Measurements from ENCODE around the gene TBL3. TPM values are rescaled to one million over a fixed set of nuclear protein-coding genes. Genes with fewer than 3 reads are reported as not detected.

The TBL3 gene
- total RNA-seq, 1 donor = 26.1 TPM

DNA sequence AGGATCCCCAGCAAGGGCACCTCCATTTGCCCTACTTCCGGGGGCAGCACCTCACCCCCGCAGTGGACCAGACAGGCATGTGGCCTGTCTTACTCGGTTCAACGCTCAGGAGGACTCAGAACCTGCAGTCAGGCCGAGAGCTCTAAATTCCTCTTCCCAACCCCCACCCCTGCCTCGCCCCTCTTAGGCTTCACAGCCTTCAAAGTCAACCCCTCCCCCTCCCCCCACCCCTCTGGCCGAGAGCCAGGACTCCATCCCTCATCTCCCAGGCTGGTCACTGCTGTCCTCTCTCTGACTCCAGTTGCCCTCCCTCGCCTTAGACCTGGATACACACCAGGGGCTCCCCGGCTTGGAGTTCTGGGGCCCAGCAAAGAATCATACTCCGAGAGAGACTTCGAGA, 45.6 kb upstream of the TBL3 start:
- TF ChIP-seq, protein P1, sequence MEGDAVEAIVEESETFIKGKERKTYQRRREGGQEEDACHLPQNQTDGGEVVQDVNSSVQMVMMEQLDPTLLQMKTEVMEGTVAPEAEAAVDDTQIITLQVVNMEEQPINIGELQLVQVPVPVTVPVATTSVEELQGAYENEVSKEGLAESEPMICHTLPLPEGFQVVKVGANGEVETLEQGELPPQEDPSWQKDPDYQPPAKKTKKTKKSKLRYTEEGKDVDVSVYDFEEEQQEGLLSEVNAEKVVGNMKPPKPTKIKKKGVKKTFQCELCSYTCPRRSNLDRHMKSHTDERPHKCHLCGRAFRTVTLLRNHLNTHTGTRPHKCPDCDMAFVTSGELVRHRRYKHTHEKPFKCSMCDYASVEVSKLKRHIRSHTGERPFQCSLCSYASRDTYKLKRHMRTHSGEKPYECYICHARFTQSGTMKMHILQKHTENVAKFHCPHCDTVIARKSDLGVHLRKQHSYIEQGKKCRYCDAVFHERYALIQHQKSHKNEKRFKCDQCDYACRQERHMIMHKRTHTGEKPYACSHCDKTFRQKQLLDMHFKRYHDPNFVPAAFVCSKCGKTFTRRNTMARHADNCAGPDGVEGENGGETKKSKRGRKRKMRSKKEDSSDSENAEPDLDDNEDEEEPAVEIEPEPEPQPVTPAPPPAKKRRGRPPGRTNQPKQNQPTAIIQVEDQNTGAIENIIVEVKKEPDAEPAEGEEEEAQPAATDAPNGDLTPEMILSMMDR (IDR thresholded peaks at IDR 0.05; ENCODE audit: extremely low read depth, low read depth, low read length) = no peak
- Histone ChIP-seq H3K27ac (ENCODE audit: low read depth, low read length) (no peak overlapping the region), H4K20me1 (ENCODE audit: insufficient read depth, low read length) (no peaks in the 10 kb centered on the region), H3K4me3 (ENCODE audit: insufficient read depth, low read length) (no peak overlapping the region), H3K79me2 (ENCODE audit: insufficient read depth, low read length) (no peaks in the 10 kb centered on the region), H3K4me2 (ENCODE audit: insufficient read depth, low read length) (no peak overlapping the region), H2AFZ (ENCODE audit: low read length) (no peak overlapping the region), H3K9me3 (ENCODE audit: low read depth, low read length) (no peaks in the 10 kb centered on the region), H3K27me3 (ENCODE audit: insufficient read depth, low read length) (peaks cover 37% of the 10 kb centered on the region), H3K36me3 (ENCODE audit: insufficient read depth, low read length) (no peaks in the 10 kb centered on the region), H3K4me1 (ENCODE audit: insufficient read depth, low read length) (no peaks in the 10 kb centered on the region)
- no peak for DNase-seq (ENCODE audit: insufficient read length, low spot score, missing footprints)

- H3K9me3 ChIP-seq (ENCODE audit: low read depth, low read length) = no peaks in the 10 kb centered on the region
- H3K27ac ChIP-seq (ENCODE audit: low read depth, low read length) = no peak overlapping the region
- peaks cover 15% of the 10 kb centered on the region for H3K27me3 ChIP-seq (ENCODE audit: insufficient read depth, low read length)
- H3K4me3 ChIP-seq (ENCODE audit: insufficient read depth, low read length) = peak overlapping the region; percentile 73
- peak overlapping the region; percentile 84 for H3K4me2 ChIP-seq (ENCODE audit: insufficient read depth, low read length)
- peak; percentile 95 for DNase-seq (ENCODE audit: insufficient read length, low spot score, missing footprints)
- H3K4me1 ChIP-seq (ENCODE audit: insufficient read depth, low read length) = no peaks in the 10 kb centered on the region
- H4K20me1 ChIP-seq (ENCODE audit: insufficient read depth, low read length) = no peaks in the 10 kb centered on the region
- H3K36me3 ChIP-seq (ENCODE audit: insufficient read depth, low read length) = no peaks in the 10 kb centered on the region
- no peaks in the 10 kb centered on the region for H3K79me2 ChIP-seq (ENCODE audit: insufficient read depth, low read length)
- TF ChIP-seq, protein P1 (IDR thresholded peaks at IDR 0.05; ENCODE audit: extremely low read depth, low read depth, low read length) = no peak
- peak overlapping the region; percentile 85 for H2AFZ ChIP-seq (ENCODE audit: low read length)
Measured at GRCh38 chr16:1929105-1929504, 42.7 kb upstream of the TBL3 start.

GRCh38 chr16:1929578-1930337, 42.1 kb upstream of the TBL3 start:
- no peaks in the 10 kb centered on the region for H3K79me2 ChIP-seq (ENCODE audit: insufficient read depth, low read length)
- DNase-seq (ENCODE audit: insufficient read length, low spot score, missing footprints) = peak; percentile 100
- no peaks in the 10 kb centered on the region for H3K9me3 ChIP-seq (ENCODE audit: low read depth, low read length)
- TF ChIP-seq, protein P1 (IDR thresholded peaks at IDR 0.05; ENCODE audit: extremely low read depth, low read depth, low read length) = peak; percentile 68
- peaks cover 9% of the 10 kb centered on the region for H3K27me3 ChIP-seq (ENCODE audit: insufficient read depth, low read length)
- H3K4me1 ChIP-seq (ENCODE audit: insufficient read depth, low read length) = no peaks in the 10 kb centered on the region
- peak overlapping the region; percentile 85 for H2AFZ ChIP-seq (ENCODE audit: low read length)
- no peaks in the 10 kb centered on the region for H4K20me1 ChIP-seq (ENCODE audit: insufficient read depth, low read length)
- H3K4me3 ChIP-seq (ENCODE audit: insufficient read depth, low read length) = peak overlapping the region; percentile 73
- H3K4me2 ChIP-seq (ENCODE audit: insufficient read depth, low read length) = peak overlapping the region; percentile 84
- no peaks in the 10 kb centered on the region for H3K36me3 ChIP-seq (ENCODE audit: insufficient read depth, low read length)
- no peak overlapping the region for H3K27ac ChIP-seq (ENCODE audit: low read depth, low read length)

DNA sequence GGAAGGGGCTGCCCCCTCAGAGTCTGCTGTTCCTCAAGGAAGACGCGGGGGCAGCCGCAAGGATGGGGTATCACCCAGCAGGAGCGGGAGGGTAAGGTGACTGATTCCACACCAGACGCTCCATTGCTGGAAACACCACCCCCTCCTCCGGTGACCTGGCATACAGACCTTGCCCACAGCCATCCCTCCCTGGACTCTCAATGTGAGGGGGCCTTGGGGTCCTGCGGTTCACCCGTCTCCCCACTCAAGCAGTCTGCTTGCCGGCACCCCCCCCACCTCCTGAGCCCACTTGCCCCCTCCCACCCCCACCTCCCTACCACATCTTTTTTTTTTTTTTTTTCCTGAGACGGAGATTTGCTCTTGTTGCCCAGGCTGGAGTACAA, 41.5 kb upstream of the TBL3 start:
- TF ChIP-seq, protein P1 (IDR thresholded peaks at IDR 0.05; ENCODE audit: extremely low read depth, low read depth, low read length) = no peak
- no peak for DNase-seq (ENCODE audit: insufficient read length, low spot score, missing footprints)
- Histone ChIP-seq H3K27ac (ENCODE audit: low read depth, low read length) (no peak overlapping the region), H3K4me1 (ENCODE audit: insufficient read depth, low read length) (no peaks in the 10 kb centered on the region), H3K36me3 (ENCODE audit: insufficient read depth, low read length) (no peaks in the 10 kb centered on the region), H3K4me3 (ENCODE audit: insufficient read depth, low read length) (no peak overlapping the region), H3K4me2 (ENCODE audit: insufficient read depth, low read length) (no peak overlapping the region), H2AFZ (ENCODE audit: low read length) (no peak overlapping the region), H3K9me3 (ENCODE audit: low read depth, low read length) (no peaks in the 10 kb centered on the region), H3K79me2 (ENCODE audit: insufficient read depth, low read length) (no peaks in the 10 kb centered on the region), H3K27me3 (ENCODE audit: insufficient read depth, low read length) (peaks cover 9% of the 10 kb centered on the region), H4K20me1 (ENCODE audit: insufficient read depth, low read length) (no peaks in the 10 kb centered on the region)

Data from osteoblast (primary cell).